Endothelial cell of umbilical vein (primary cell): ENCODE results near the gene LMBRD1. TPM values are rescaled to one million over a fixed set of nuclear protein-coding genes. Genes with fewer than 3 reads are reported as not detected.

Experiments used
- BruUV-seq: library from RNA; stranded (reverse); fragments of 400-500 nt; replicated peaks from 2 replicates; lab custom pipeline; 2021; lab: Mats Ljungman, UMichigan
- CTCF ChIA-PET: fragments of 300-600, 350-600 bp; sonication (Branson Sonifier 250); formaldehyde crosslinking; loops from one replicate; lab custom pipeline; 2021; ENCODE audit warnings: antibody characterized with exemption, inconsistent platforms; lab: Charles Lee
- POLR2A ChIA-PET: fragments of 300-600, 350-600 bp; sonication (Branson Sonifier 250); formaldehyde crosslinking; loops from one replicate; lab custom pipeline; 2021; ENCODE audit warnings: antibody characterized with exemption, inconsistent platforms; lab: Charles Lee
- DNase-seq: peaks from one replicate; pipeline ENCODE4 v3.0.0-alpha.2; 2011; ENCODE audit warnings: low read depth, low spot score
- FAIRE-seq: peaks from 2 replicates; lab custom pipeline; 2011; peaks lifted over from hg19 to GRCh38; lab: Jason Lieb, UNC
- H2AFZ ChIP-seq: 2 replicates; pipeline ENCODE4 v1.6.0; 2012; ENCODE audit warnings: low read depth, low read length, control low read depth, inconsistent platforms
- H3K27ac ChIP-seq: 2 replicates; pipeline ENCODE4 v1.5.1; 2011; ENCODE audit warnings: low read depth, mild to moderate bottlenecking, control low read depth, low read length, moderate library complexity; ENCODE audit not compliant: insufficient read depth
- H3K27me3 ChIP-seq, 2 experiments: 2 replicates each; pipeline versions ENCODE4 v1.6.0 to v1.6.1; 2011; ENCODE audit warnings: low read length in 2 of 2, mixed read lengths in 1 of 2; ENCODE audit not compliant: control insufficient read depth in 2 of 2, insufficient read depth in 2 of 2
- H3K36me3 ChIP-seq, 2 experiments: 2 replicates in 1 of 2; 3 replicates in 1 of 2; pipeline ENCODE4 v1.5.1; 2011; ENCODE audit warnings: low read length in 2 of 2, mild to moderate bottlenecking in 1 of 2, moderate library complexity in 1 of 2; ENCODE audit not compliant: control insufficient read depth in 2 of 2, insufficient read depth in 2 of 2; ENCODE audit errors: extremely low read depth in 1 of 2
- H3K4me1 ChIP-seq: 3 replicates; pipeline ENCODE4 v1.5.1; 2011; ENCODE audit warnings: mild to moderate bottlenecking, low read length; ENCODE audit not compliant: control insufficient read depth, insufficient read depth; ENCODE audit errors: extremely low read depth
- H3K4me2 ChIP-seq: 2 replicates; pipeline ENCODE4 v1.6.1; 2011; ENCODE audit warnings: low read length, control low read depth, mixed read lengths; ENCODE audit not compliant: insufficient read depth
- H3K4me3 ChIP-seq, 3 experiments: fragments of 200-600 bp in 1 of 3; sonication (generic), shearing (Covaris generic) in 1 of 3; replicated peaks in 1 of 3; 2 replicates each; pipeline ENCODE4 v1.5.1; 2011 to 2016; ENCODE audit warnings: control low read depth in 3 of 3, low read length in 3 of 3, mild to moderate bottlenecking in 2 of 3, inconsistent platforms in 1 of 3, low read depth in 1 of 3, moderate library complexity in 1 of 3; ENCODE audit not compliant: insufficient read depth in 1 of 3
- H3K79me2 ChIP-seq: 2 replicates; pipeline ENCODE4 v1.6.0; 2012; ENCODE audit warnings: low read length, inconsistent platforms; ENCODE audit not compliant: control insufficient read depth, insufficient read depth
- H3K9ac ChIP-seq: replicated peaks from 2 replicates; pipeline ENCODE3; 2011; ENCODE audit warnings: low read length, control low read depth; ENCODE audit not compliant: insufficient read depth; ENCODE audit errors: extremely low read depth
- H3K9me1 ChIP-seq: replicated peaks from 3 replicates; pipeline ENCODE4 v1.6.0; 2011; ENCODE audit warnings: mild to moderate bottlenecking, low read length; ENCODE audit not compliant: control insufficient read depth, insufficient read depth; ENCODE audit errors: extremely low read depth
- H3K9me3 ChIP-seq: replicated peaks from 2 replicates; pipeline ENCODE4 v1.5.1; 2012; ENCODE audit warnings: low read length, inconsistent platforms; ENCODE audit not compliant: control insufficient read depth, insufficient read depth
- H4K20me1 ChIP-seq: replicated peaks from 2 replicates; pipeline ENCODE3; 2011; ENCODE audit warnings: mild to moderate bottlenecking, low read length; ENCODE audit not compliant: control insufficient read depth, insufficient read depth; ENCODE audit errors: extremely low read depth
- EZH2 ChIP-seq: IDR thresholded peaks from 2 replicates; pipeline ENCODE4 v1.6.1; 2012; ENCODE audit warnings: borderline replicate concordance, low read depth, mild to moderate bottlenecking, moderate library complexity, low read length, inconsistent platforms; ENCODE audit not compliant: severe bottlenecking
- FOS ChIP-seq: IDR thresholded peaks from 2 replicates; pipeline ENCODE4 v1.6.1; 2011; ENCODE audit warnings: mild to moderate bottlenecking, low read length, moderate library complexity, borderline replicate concordance; ENCODE audit not compliant: insufficient read depth
- GATA2 ChIP-seq: IDR thresholded peaks from 2 replicates; pipeline ENCODE4 v1.7.0; 2011; ENCODE audit warnings: low read depth, mild to moderate bottlenecking, moderate library complexity, mixed read lengths, low read length; ENCODE audit not compliant: insufficient read length, insufficient read depth
- JUN ChIP-seq: IDR thresholded peaks from 2 replicates; pipeline ENCODE4 v1.6.1; 2011; ENCODE audit warnings: borderline replicate concordance, low read depth; ENCODE audit not compliant: insufficient read length, insufficient read depth
- MAX ChIP-seq: IDR thresholded peaks from 2 replicates; pipeline ENCODE4 v1.6.1; 2011; ENCODE audit not compliant: insufficient read depth, insufficient read length
- MYC ChIP-seq: IDR thresholded peaks from one replicate; pipeline ENCODE4 v1.6.1; 2011; ENCODE audit warnings: mild to moderate bottlenecking, low read depth, low read length
- POLR2A ChIP-seq: IDR thresholded peaks from 2 replicates; pipeline ENCODE4 v1.6.1; 2012; ENCODE audit warnings: low read depth, mild to moderate bottlenecking, control low read depth, low read length
- POLR2AphosphoS5 ChIP-seq: IDR thresholded peaks from 2 replicates; pipeline ENCODE4 v1.6.1; 2012; ENCODE audit warnings: low read depth, mild to moderate bottlenecking, control low read depth, low read length, moderate library complexity; ENCODE audit not compliant: insufficient read depth
- dilution Hi-C: fragments of 300-500 bp; cut with MboI; formaldehyde crosslinking; loops from one replicate; pipeline ENCODE4 v1.15.0; 2019; ENCODE audit warnings: low sequenced_read_pairs; ENCODE audit not compliant: extremely low pct_ligation_motif_present
- intact Hi-C: fragments of 100-400 bp; cut with micrococcal nuclease; formaldehyde crosslinking; loops from one replicate; pipeline ENCODE4 v1.10.0; 2022
- polyA plus RNA-seq, 4 experiments: library from polyadenylated mRNA; depleted of rRNA in 3 of 4; stranded (reverse) in 3 of 4; unstranded in 1 of 4; fragments of >200 nt; gene quantifications; 2 replicates each; pipeline versions ENCODE4 v1.2.1 to v1.2.3, GENCODE V29; 2011 to 2012; ENCODE audit warnings: missing spikeins in 1 of 4
- total RNA-seq: library from RNA; stranded (reverse); gene quantifications from 2 replicates; pipeline ENCODE4 v1.2.3, GENCODE V29; 2021
- TF ChIP-seq, protein P1 (sequence below), 2 donors: IDR thresholded peaks; 1 replicate in 1 of 2; 2 replicates in 1 of 2; pipeline ENCODE4 v1.5.1; 2011; ENCODE audit warnings: low read length in 2 of 2, mild to moderate bottlenecking in 2 of 2, moderate library complexity in 2 of 2, control low read depth in 1 of 2, inconsistent platforms in 1 of 2, low read depth in 1 of 2; ENCODE audit not compliant: insufficient read depth in 1 of 2; ENCODE audit errors: extremely low read depth in 1 of 2

The LMBRD1 gene
- total and polyA plus RNA-seq, 2 donors (not counting 3 experiments of a cell fraction or from before 2014, with no cell fraction given) = 9.8 to 14.6 TPM

GRCh38 chr6:69732045-69732444 lies 64.8 kb downstream of the LMBRD1 start:
- no peaks in the 10 kb centered on the region for H4K20me1 ChIP-seq
- dilution Hi-C loops (no loop called here), intact Hi-C loops (loop anchor here (5.0 kb wide), 1 partner anchor 1095 kb away; the partner anchor contains the start of gene ADGRB3)
- no peaks in the 10 kb centered on the region for H3K9me1 ChIP-seq
- H3K27ac ChIP-seq = no peak overlapping the region
- BruUV-seq = no TSS peak
- DNase-seq = no peak
- H3K27me3 ChIP-seq = no peaks in the 10 kb centered on the region
- no peaks in the 10 kb centered on the region for H3K79me2 ChIP-seq
- no peak for FAIRE-seq
- no peak overlapping the region for H3K4me2 ChIP-seq
- H2AFZ ChIP-seq = no peak overlapping the region
- no peaks in the 10 kb centered on the region for H3K9me3 ChIP-seq
- no peaks in the 10 kb centered on the region for H3K4me1 ChIP-seq
- ChIA-PET POLR2A (no interaction called here), CTCF (interaction anchor here (1.8 kb wide), 2 partner anchors 24 to 1095 kb away, joined by 4 to 9 read pairs; no protein-coding TSS in a partner anchor)
- no peaks in the 10 kb centered on the region for H3K36me3 ChIP-seq
- no peak for TF ChIP-seq MYC
- TF ChIP-seq POLR2AphosphoS5 = no peak
- no peak for TF ChIP-seq MAX
- no peak for TF ChIP-seq POLR2A
- TF ChIP-seq, protein P1, sequence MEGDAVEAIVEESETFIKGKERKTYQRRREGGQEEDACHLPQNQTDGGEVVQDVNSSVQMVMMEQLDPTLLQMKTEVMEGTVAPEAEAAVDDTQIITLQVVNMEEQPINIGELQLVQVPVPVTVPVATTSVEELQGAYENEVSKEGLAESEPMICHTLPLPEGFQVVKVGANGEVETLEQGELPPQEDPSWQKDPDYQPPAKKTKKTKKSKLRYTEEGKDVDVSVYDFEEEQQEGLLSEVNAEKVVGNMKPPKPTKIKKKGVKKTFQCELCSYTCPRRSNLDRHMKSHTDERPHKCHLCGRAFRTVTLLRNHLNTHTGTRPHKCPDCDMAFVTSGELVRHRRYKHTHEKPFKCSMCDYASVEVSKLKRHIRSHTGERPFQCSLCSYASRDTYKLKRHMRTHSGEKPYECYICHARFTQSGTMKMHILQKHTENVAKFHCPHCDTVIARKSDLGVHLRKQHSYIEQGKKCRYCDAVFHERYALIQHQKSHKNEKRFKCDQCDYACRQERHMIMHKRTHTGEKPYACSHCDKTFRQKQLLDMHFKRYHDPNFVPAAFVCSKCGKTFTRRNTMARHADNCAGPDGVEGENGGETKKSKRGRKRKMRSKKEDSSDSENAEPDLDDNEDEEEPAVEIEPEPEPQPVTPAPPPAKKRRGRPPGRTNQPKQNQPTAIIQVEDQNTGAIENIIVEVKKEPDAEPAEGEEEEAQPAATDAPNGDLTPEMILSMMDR (IDR thresholded peaks at IDR 0.05; ENCODE audit: extremely low read depth in 1 of 2, insufficient read depth in 1 of 2, low read depth in 1 of 2, low read length in 2 of 2) = no peak
- TF ChIP-seq FOS = no peak
- TF ChIP-seq GATA2 = no peak
- no peak for TF ChIP-seq EZH2
- no peak for TF ChIP-seq JUN
- no peak overlapping the region for H3K9ac ChIP-seq
- H3K4me3 ChIP-seq = no peak overlapping the region
